K562 (cell line): Measurements from ENCODE around the gene TRMT2A. TPM values are rescaled to one million over a fixed set of nuclear protein-coding genes. Genes with fewer than 3 reads are reported as not detected.
A peak's percentile ranks its signal among the peaks of the same experiment; 100 is the strongest.

Experiments
- ARID1B ChIP-seq: fragments of 450-650 bp; IDR thresholded peaks from 2 replicates; pipeline ENCODE4 v1.6.1; 2016; ENCODE audit warnings: antibody characterized with exemption, mild to moderate bottlenecking, inconsistent platforms
- DIDO1 ChIP-seq: fragments of 450-650 bp; IDR thresholded peaks from 2 replicates; pipeline ENCODE4 v1.6.1; 2016; ENCODE audit warnings: low read depth, missing biosample characterization, missing genetic modification characterization
- ELF2 ChIP-seq: fragments of 250-450 bp; sonication (Bioruptor Pico); IDR thresholded peaks from 2 replicates; pipeline ENCODE4 v1.5.0; 2021; ENCODE audit warnings: mild to moderate bottlenecking
- GABPB2 ChIP-seq: fragments of 250-450 bp; sonication (Bioruptor Pico); conservative IDR thresholded peaks from 2 replicates; pipeline ENCODE4 v1.5.1; 2021; ENCODE audit warnings: mild to moderate bottlenecking
- HMBOX1 ChIP-seq: sonication (generic); IDR thresholded peaks from 2 replicates; pipeline ENCODE4 v1.6.1; 2016
- IFI16 ChIP-seq: fragments of 250-450 bp; sonication (Bioruptor Pico); IDR thresholded peaks from 2 replicates; pipeline ENCODE4 v2.1.2; 2022; ENCODE audit warnings: mild to moderate bottlenecking, inconsistent platforms
- IRF2 ChIP-seq: sonication (generic); formaldehyde crosslinking; IDR thresholded peaks from 2 replicates; pipeline ENCODE4 v1.8.1; 2022; ENCODE audit warnings: mild to moderate bottlenecking, missing genetic modification reagents
- MAFG ChIP-seq: fragments of 450-650 bp; conservative IDR thresholded peaks from 2 replicates; pipeline ENCODE4 v1.6.1; 2016; ENCODE audit warnings: missing genetic modification characterization, missing compliant biosample characterization
- MAZ ChIP-seq, 2 experiments: fragments of 450-650 bp in 1 of 2; sonication (generic) in 1 of 2; formaldehyde crosslinking; IDR thresholded peaks in 1 of 2; conservative IDR thresholded peaks in 1 of 2; 2 replicates each; pipeline versions ENCODE4 v1.4.0 to v1.5.0; 2020; ENCODE audit warnings: mild to moderate bottlenecking in 1 of 2, missing genetic modification reagents in 1 of 2
- NCOA1 ChIP-seq: fragments of 450-650 bp; IDR thresholded peaks from 2 replicates; pipeline ENCODE4 v1.6.1; 2016; ENCODE audit warnings: low read depth
- NONO ChIP-seq, 2 experiments: fragments of 200-400 bp in 1 of 2; fragments of 450-650 bp in 1 of 2; formaldehyde crosslinking in 1 of 2; IDR thresholded peaks; 2 replicates each; pipeline ENCODE4 v1.6.1; 2017; ENCODE audit warnings: low read depth in 2 of 2, mild to moderate bottlenecking in 2 of 2, moderate library complexity in 2 of 2, low read length in 1 of 2
- NR3C1 ChIP-seq: sonication (generic); formaldehyde crosslinking; IDR thresholded peaks from 2 replicates; pipeline ENCODE4 v1.8.1; 2022; ENCODE audit warnings: missing genetic modification reagents
- PTRF ChIP-seq: fragments of 450-650 bp; IDR thresholded peaks from 2 replicates; pipeline ENCODE4 v1.6.1; 2016; ENCODE audit warnings: mild to moderate bottlenecking, missing genetic modification characterization, missing compliant biosample characterization
- SUPT5H ChIP-seq: fragments of 450-650 bp; IDR thresholded peaks from 2 replicates; pipeline ENCODE4 v1.6.1; 2016
- TCFL5 ChIP-seq: fragments of 250-450 bp; sonication (Bioruptor Pico); conservative IDR thresholded peaks from 2 replicates; pipeline ENCODE4 v1.6.1; 2021; ENCODE audit warnings: mild to moderate bottlenecking, moderate library complexity, matching md5 sums
- TSC22D4 ChIP-seq: fragments of 450-650 bp; IDR thresholded peaks from 2 replicates; pipeline ENCODE4 v1.6.1; 2016; ENCODE audit warnings: missing genetic modification characterization, missing biosample characterization, control low read depth
- VEZF1 ChIP-seq: fragments of 200-800 bp; sonication (Bioruptor generic); IDR thresholded peaks from 2 replicates; pipeline ENCODE4 v1.6.1; 2017; ENCODE audit warnings: missing genetic modification characterization, missing compliant biosample characterization
- ZNF124 ChIP-seq: sonication (generic); formaldehyde crosslinking; IDR thresholded peaks from 2 replicates; pipeline ENCODE4 v1.8.1; 2022; ENCODE audit warnings: missing genetic modification reagents
- ZNF174 ChIP-seq: fragments of 250-450 bp; sonication (Bioruptor Pico); IDR thresholded peaks from 2 replicates; pipeline ENCODE4 v1.4.0; 2020; ENCODE audit warnings: mild to moderate bottlenecking
- ZNF76 ChIP-seq: fragments of 250-450 bp; sonication (Bioruptor Pico); IDR thresholded peaks from 2 replicates; pipeline ENCODE4 v1.4.0; 2020; ENCODE audit warnings: mild to moderate bottlenecking, moderate library complexity, borderline replicate concordance
- ZZZ3 ChIP-seq: fragments of 450-650 bp; IDR thresholded peaks from 2 replicates; pipeline ENCODE4 v1.6.1; 2016; ENCODE audit warnings: antibody characterized with exemption, mild to moderate bottlenecking, moderate library complexity
- polyA plus RNA-seq, 8 experiments: library from polyadenylated mRNA; depleted of rRNA in 4 of 8; stranded (reverse) in 5 of 8; unstranded in 3 of 8; fragments of >200 nt; fragmentation: Nextera tagmentation in 2 of 8; fragmentation: Illumina TruSeq in 1 of 8; extraction: Ambion mirVana in 2 of 8; extraction: Trizol in 1 of 8; gene quantifications; 2 replicates each; pipeline versions ENCODE4 v1.2.1 to v1.2.3, GENCODE V29; 2011 to 2014; ENCODE audit warnings: inconsistent platforms in 1 of 8, missing spikeins in 1 of 8
- total RNA-seq, 7 experiments: library from RNA; depleted of rRNA in 6 of 7; stranded (reverse); fragments of >200 nt in 6 of 7; fragmentation: Illumina TruSeq in 2 of 7; extraction: Trizol in 2 of 7; gene quantifications; 2 replicates each; pipeline versions ENCODE4 v1.2.1 to v1.2.3, GENCODE V29; 2011 to 2021; ENCODE audit warnings: low replicate concordance in 1 of 7
- TF ChIP-seq, protein P1 (sequence below): sonication (generic); formaldehyde crosslinking; IDR thresholded peaks from 2 replicates; pipeline ENCODE4 v1.8.0; 2022; ENCODE audit warnings: mild to moderate bottlenecking, low read depth, missing genetic modification reagents
- TF ChIP-seq, protein P2 (sequence below): sonication (generic); formaldehyde crosslinking; IDR thresholded peaks from 2 replicates; pipeline ENCODE4 v1.8.0; 2022; ENCODE audit warnings: mild to moderate bottlenecking, missing genetic modification reagents
- TF ChIP-seq, protein P3 (sequence below): IDR thresholded peaks from 2 replicates; pipeline ENCODE4 v1.6.1; 2016; ENCODE audit warnings: missing genetic modification characterization, missing compliant biosample characterization

Gene TRMT2A
- total and polyA plus RNA-seq, 9 of the 15 experiments (the other 6 are each of a cell fraction or from before 2014, with no cell fraction given) = 1.6 to 265 (median 140) TPM

DNA sequence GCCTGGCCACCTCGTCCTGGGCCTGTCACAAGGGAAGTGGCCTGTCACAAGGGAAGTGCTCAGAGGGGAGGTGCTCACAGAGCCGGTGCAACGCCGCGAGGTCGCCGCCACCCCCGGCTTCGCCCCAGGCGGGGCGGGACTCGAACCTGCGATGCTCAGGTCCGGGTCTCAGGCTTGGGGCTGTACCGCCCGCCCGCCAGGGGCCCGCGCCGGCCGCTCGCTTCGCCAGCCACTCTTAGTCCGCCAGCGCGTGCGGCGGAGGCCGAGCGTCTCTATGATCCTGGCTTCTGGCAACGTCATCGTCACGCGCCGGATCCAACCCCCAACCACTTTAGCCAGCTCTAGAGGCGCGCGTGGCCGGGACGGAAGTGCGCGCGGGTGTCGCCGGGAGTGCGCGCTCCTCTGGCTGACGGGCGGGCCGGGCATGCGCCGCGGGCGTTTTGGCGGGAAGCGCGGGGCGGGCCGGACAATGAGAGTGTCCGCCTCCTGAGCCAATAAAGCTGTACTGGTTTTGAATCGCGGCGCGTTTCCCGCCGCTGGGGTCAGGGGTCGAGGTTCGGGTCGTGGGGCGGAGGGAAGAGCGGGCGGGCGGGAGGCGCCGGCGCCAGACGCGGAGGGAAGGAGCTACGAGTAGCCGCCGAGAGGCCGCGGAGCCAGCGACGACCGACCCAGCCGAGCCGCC is at the start of gene TRMT2A (continued):
- TF ChIP-seq VEZF1 (CRISPR knock-in tag) (no peak), ZNF124 (no peak), ZNF174 (CRISPR knock-in tag) (0 out of 2 replicates have a peak, but pooled peaks have one; percentile 6), SUPT5H (0 out of 2 replicates have a peak, but pooled peaks have one; percentile 91), ZNF76 (CRISPR knock-in tag) (peak; percentile 90), IFI16 (CRISPR knock-in tag) (no peak), GABPB2 (CRISPR knock-in tag) (no peak; the same call in 1 of the 2 replicates), MAZ (CRISPR knock-in tag; conservative IDR thresholded peaks at IDR 0.05 in 1 of 2, IDR thresholded peaks at IDR 0.05 in 1 of 2) (peak; percentile 97 to 100), DIDO1 (tag) (peak; percentile 97), ELF2 (CRISPR knock-in tag) (peak; percentile 96), TCFL5 (no peak; the same call in 1 of the 2 replicates), TSC22D4 (no peak), MAFG (no peak), HMBOX1 (no peak), NCOA1 (no peak), ARID1B (no peak), IRF2 (CRISPR knock-in tag) (no peak), PTRF (tag) (no peak), ZZZ3 (no peak), NONO (IDR thresholded peaks at IDR 0.05; ENCODE audit: low read depth in 2 of 2, low read length in 1 of 2) (no peak), NR3C1 (CRISPR knock-in tag) (no peak)
- TF ChIP-seq, protein P1, sequence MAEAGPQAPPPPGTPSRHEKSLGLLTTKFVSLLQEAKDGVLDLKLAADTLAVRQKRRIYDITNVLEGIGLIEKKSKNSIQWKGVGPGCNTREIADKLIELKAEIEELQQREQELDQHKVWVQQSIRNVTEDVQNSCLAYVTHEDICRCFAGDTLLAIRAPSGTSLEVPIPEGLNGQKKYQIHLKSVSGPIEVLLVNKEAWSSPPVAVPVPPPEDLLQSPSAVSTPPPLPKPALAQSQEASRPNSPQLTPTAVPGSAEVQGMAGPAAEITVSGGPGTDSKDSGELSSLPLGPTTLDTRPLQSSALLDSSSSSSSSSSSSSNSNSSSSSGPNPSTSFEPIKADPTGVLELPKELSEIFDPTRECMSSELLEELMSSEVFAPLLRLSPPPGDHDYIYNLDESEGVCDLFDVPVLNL (CRISPR knock-in tag) = no peak
- TF ChIP-seq, protein P2, sequence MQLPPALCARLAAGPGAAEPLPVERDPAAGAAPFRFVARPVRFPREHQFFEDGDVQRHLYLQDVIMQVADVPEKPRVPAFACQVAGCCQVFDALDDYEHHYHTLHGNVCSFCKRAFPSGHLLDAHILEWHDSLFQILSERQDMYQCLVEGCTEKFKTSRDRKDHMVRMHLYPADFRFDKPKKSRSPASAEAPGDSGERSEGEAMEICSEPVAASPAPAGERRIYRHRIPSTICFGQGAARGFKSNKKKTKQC (CRISPR knock-in tag) = no peak
- TF ChIP-seq, protein P3, sequence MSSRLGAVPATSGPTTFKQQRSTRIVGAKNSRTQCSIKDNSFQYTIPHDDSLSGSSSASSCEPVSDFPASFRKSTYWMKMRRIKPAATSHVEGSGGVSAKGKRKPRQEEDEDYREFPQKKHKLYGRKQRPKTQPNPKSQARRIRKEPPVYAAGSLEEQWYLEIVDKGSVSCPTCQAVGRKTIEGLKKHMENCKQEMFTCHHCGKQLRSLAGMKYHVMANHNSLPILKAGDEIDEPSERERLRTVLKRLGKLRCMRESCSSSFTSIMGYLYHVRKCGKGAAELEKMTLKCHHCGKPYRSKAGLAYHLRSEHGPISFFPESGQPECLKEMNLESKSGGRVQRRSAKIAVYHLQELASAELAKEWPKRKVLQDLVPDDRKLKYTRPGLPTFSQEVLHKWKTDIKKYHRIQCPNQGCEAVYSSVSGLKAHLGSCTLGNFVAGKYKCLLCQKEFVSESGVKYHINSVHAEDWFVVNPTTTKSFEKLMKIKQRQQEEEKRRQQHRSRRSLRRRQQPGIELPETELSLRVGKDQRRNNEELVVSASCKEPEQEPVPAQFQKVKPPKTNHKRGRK (tag) = no peak
